ENCODE results near the gene PUM1. TPM values are rescaled to one million over a fixed set of nuclear protein-coding genes. Genes with fewer than 3 reads are reported as not detected.
"Not testable (repeated sequence)": the region's sequence is repeated elsewhere in the genome, so short reads cannot be mapped to it uniquely, and the experiment has no call there.

PUM1 gene
- total and polyA plus RNA-seq, 12 donors = 22.6 to 167 (median 91.5) TPM

- 91 to 92% (median 92%) methylated on average over 11 to 20 of the region's 20 CpGs for WGBS, 4 donors
- DNase-seq = no peak
- intact Hi-C loops (cut with DNase I) = loop anchor here in 1 of 2 donors (10.0 kb wide), 1 partner anchor 198 kb away; no protein-coding TSS in a partner anchor
- Histone ChIP-seq H3K4me3 (no peak overlapping the region), H3K4me1 (replicated peaks in 1 of 2) (no peaks in the 10 kb centered on the region), H3K9me3 (replicated peaks in 1 of 3) (no peaks in the 10 kb centered on the region), H3K36me3 (replicated peaks in 1 of 2) (peaks cover 0 to 87% of the 10 kb centered on the region in 2 donors), H3K27ac (no peak overlapping the region), H3K27me3 (no peaks in the 10 kb centered on the region)
- no peak for TF ChIP-seq POLR2A (IDR thresholded peaks at IDR 0.05)
- no peak for TF ChIP-seq CTCF (IDR thresholded peaks at IDR 0.05)
Measured at GRCh38 chr1:30936541-30937171, 128.9 kb downstream of the PUM1 start.

GRCh38 chr1:30935758-30936157 lies 129.8 kb downstream of the PUM1 start:
- not testable (repeated sequence) for DNase-seq; H3K4me1 ChIP-seq (replicated peaks in 1 of 2); H3K27ac ChIP-seq; H3K4me3 ChIP-seq; H3K27me3 ChIP-seq; H3K9me3 ChIP-seq (replicated peaks in 1 of 3)
- WGBS, 4 donors = no CpG with 5 or more reads among the region's 4 CpGs
- intact Hi-C loops (cut with DNase I) = loop anchor here in 1 of 2 donors (10.0 kb wide), 1 partner anchor 199 kb away; no protein-coding TSS in a partner anchor
- H3K36me3 ChIP-seq (replicated peaks in 1 of 2) = peaks cover 0 to 79% of the 10 kb centered on the region in 2 donors

GRCh38 chr1:30934613-30935012 lies 130.9 kb downstream of the PUM1 start:
- TF ChIP-seq POLR2A (IDR thresholded peaks at IDR 0.05) = no peak
- no peak for TF ChIP-seq CTCF (IDR thresholded peaks at IDR 0.05)
- Histone ChIP-seq H3K4me3 (no peak overlapping the region), H3K4me1 (replicated peaks in 1 of 2) (no peaks in the 10 kb centered on the region), H3K27ac (no peak overlapping the region), H3K9me3 (replicated peaks in 1 of 3) (no peaks in the 10 kb centered on the region), H3K36me3 (replicated peaks in 1 of 2) (peaks cover 0 to 68% of the 10 kb centered on the region in 2 donors), H3K27me3 (no peaks in the 10 kb centered on the region)
- intact Hi-C loops (cut with DNase I) = loop anchor here in 1 of 2 donors (10.0 kb wide), 1 partner anchor 200 kb away; no protein-coding TSS in a partner anchor
- no peak for DNase-seq
- 79 to 90% (median 84%) methylated on average over 3 of the region's 3 CpGs for WGBS, 4 donors

- no peaks in the 10 kb centered on the region for H3K4me1 ChIP-seq (replicated peaks in 1 of 2)
- peaks cover 0 to 60% of the 10 kb centered on the region in 2 donors for H3K36me3 ChIP-seq (replicated peaks in 1 of 2)
- WGBS, 4 donors = 48 to 65% (median 55%) methylated on average over 4 of the region's 4 CpGs
- TF ChIP-seq POLR2A (IDR thresholded peaks at IDR 0.05) = no peak
- no peak for TF ChIP-seq CTCF (IDR thresholded peaks at IDR 0.05)
- peak overlapping the region in 1 of 5 donors; percentile 54 for H3K27ac ChIP-seq
- no peak overlapping the region for H3K4me3 ChIP-seq
- peak in 2 of 7 donors; percentile 32 to 41 for DNase-seq
- H3K9me3 ChIP-seq (replicated peaks in 1 of 3) = no peaks in the 10 kb centered on the region
- no peaks in the 10 kb centered on the region for H3K27me3 ChIP-seq
- intact Hi-C loops (cut with DNase I) = loop anchor here in 1 of 2 donors (10.0 kb wide), 1 partner anchor 201 kb away; no protein-coding TSS in a partner anchor
Measured at GRCh38 chr1:30933874-30934252, 131.7 kb downstream of the PUM1 start.

Data from adrenal gland (tissue), 12 donors.